Esophagus muscularis mucosa (tissue), 4 donors: ENCODE data around the gene C5orf46.

Source experiments
- CTCF ChIP-seq, 3 experiments: fragments of 200-600 bp in 2 of 3; fragments of 450-650 bp in 1 of 3; sonication (generic) in 2 of 3; IDR thresholded peaks; one replicate each; pipeline ENCODE4 v1.5.1; 2017 to 2019; ENCODE audit warnings: antibody characterized with exemption in 3 of 3, mild to moderate bottlenecking in 2 of 3, moderate library complexity in 1 of 3
- EP300 ChIP-seq: sonication (generic); formaldehyde crosslinking; IDR thresholded peaks from one replicate; pipeline ENCODE4 v1.6.1; 2017; ENCODE audit warnings: antibody characterized with exemption
- POLR2A ChIP-seq: fragments of 450-650 bp; IDR thresholded peaks from one replicate; pipeline ENCODE4 v1.6.1; 2017; ENCODE audit warnings: antibody characterized with exemption, moderate library complexity, mild to moderate bottlenecking, low read depth
- POLR2AphosphoS5 ChIP-seq, 2 donors: sonication (generic); formaldehyde crosslinking; IDR thresholded peaks; one replicate each; pipeline ENCODE4 v1.6.1; 2017; ENCODE audit warnings: antibody characterized with exemption in 2 of 2

- TF ChIP-seq EP300 (no peak), CTCF (IDR thresholded peaks at IDR 0.05) (no peak), POLR2A (no peak), POLR2AphosphoS5 (IDR thresholded peaks at IDR 0.05) (no peak)
Measured at GRCh38 chr5:147854894-147855773, 51.2 kb downstream of the C5orf46 start.
